CD4-positive, alpha-beta T cell treated with Interleukin-1 beta for 1 hour (primary cell): ENCODE measurements around the gene DMRT2.

Source experiments
- DNase-seq, 2 donors: peaks; one replicate each; pipeline ENCODE4 v3.0.0-alpha.2; 2020 to 2022

Gene DMRT2

DNA sequence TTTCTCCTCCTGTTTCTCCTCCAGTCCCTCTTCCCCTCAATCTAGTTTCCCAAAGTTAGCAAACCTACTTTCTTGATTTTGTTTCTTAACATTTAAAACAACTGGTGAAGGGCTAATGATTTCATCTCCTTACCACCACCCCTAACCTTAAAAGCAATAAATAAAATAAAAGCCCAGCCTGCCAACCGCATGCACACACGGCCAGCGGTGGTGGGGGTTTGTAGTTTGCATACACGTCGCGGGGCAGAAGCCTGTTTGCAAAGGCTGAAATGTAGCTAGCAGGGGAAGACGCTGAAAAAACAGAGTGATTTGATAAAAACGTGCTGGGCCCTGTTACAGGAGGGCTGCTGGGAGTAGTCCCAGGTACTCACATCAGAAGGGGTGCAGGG lies 1.9 kb upstream of the DMRT2 start:
- no peak for DNase-seq

GRCh38 chr9:1048811-1049210 lies 1.3 kb upstream of the DMRT2 start:
- no peak for DNase-seq

- no peak for DNase-seq
These were observed 516 bp upstream of the DMRT2 start for GRCh38 chr9:1049641-1050040.

GRCh38 chr9:1051210-1051583 lies 1.0 kb downstream of the DMRT2 start:
- DNase-seq: no peak

- DNase-seq: no peak
These were observed 1.6 kb downstream of the DMRT2 start for GRCh38 chr9:1051584-1052275.

DNA sequence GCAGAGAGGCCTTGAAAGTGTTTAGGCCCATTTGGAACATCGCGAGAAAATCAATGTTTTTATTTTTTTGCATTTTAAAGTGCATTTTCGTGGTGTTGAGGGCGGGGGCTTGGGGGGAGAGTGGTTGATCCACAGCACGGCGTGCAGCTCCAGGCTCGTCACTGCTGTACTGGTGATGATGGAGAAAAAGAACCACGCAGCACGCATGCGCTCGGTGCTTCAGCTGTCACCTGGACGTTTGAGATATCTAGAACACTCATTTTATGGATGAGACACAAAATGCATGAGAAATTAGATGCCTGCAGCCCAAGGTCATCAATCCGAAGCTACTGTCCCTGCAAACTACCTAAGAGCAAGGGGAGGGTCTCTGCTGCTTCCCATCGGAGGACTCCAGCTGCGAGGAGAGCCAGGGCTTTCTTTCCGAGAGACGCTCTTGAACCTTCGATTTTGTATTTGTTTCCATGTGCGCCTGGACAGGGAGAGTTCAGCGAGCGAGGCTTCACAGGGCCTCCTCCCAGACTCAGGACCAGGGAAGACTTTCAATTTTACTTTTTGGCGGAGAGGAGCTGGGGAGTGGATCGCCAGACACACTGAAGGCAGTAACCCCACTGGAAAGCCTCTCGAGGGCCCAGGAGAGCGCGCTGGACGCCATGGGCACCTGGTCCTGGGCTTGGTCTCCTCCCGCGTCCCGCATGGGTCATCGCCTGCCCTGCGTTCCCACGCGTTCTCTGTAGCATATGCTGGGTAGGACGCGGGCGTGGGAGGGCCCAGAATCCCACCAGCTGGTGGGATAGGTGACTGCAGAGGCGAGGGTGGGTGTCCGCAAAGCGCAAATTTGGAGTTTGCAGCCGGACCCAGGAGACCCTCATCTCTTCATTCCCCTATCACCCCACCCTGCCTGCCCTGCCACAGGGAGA lies 2.5 kb downstream of the DMRT2 start:
- DNase-seq: no peak

- no peak for DNase-seq
These were observed 3.1 kb downstream of the DMRT2 start for GRCh38 chr9:1053282-1053621.

DNA sequence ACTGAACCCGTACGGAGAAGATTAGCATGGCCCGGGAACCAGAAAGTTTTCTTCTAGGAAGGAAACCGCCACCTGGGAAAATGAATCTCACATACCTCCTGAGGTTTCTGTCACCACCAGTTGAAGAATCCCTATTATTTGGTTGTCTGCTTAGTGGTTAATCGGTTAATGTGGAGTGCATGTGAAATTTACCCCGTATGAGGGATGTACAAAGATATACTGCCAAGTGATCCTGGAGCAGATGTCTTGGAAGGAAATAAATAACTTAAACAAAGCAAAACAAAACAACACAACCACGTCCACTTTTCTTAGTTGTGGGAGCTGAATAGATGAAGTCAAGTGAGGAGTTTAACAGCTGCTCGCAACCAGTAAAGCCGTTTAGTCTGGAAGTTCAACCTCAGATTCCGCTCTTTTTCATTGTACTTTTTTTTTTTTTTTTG lies 3.8 kb downstream of the DMRT2 start:
- DNase-seq: no peak

DNA sequence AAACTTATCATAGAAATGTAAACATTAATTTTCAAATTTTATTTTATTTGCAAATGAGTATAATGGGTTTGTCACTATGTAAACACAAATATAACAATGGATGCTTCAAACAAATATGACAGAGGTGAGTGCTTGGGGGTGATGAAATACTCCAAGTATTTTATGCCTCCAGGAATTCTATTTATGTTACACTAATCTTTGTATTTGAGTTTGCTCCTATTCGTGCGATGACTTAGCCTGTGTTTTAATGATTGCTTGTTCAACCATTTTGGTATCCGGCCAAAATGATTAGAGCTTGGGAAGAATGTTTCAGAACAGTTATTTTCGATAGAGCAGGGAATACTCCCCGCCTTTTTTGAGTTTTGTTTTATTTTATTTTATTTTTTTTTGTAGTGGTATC lies 5.0 kb downstream of the DMRT2 start:
- DNase-seq: no peak

DNA sequence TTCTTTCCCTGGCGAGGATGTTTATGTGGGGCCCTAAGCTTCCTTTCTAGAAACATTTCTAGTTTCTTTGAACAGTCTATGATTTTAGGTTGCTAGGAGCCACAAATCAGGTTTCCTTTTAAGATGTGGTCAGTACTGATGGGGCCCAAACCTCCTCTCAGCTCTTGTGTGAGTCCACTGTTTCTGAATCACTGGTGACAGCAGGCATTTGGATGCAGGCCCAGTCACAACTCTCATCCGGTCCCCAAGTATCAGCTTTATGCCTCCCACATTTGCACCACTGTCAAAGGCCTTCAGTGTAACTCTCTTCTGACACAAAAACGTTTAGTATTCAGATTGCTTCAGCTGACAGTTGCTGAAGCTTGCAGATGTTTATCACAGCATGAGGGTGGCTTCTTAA lies 7.8 kb downstream of the DMRT2 start:
- DNase-seq: no peak

GRCh38 chr9:1058826-1059487 lies 8.8 kb downstream of the DMRT2 start:
- DNase-seq: no peak

GRCh38 chr9:1065130-1065529 lies 15.0 kb downstream of the DMRT2 start:
- DNase-seq: no peak

- DNase-seq: no peak
These were observed 20.5 kb downstream of the DMRT2 start for GRCh38 chr9:1070692-1071091.

DNA sequence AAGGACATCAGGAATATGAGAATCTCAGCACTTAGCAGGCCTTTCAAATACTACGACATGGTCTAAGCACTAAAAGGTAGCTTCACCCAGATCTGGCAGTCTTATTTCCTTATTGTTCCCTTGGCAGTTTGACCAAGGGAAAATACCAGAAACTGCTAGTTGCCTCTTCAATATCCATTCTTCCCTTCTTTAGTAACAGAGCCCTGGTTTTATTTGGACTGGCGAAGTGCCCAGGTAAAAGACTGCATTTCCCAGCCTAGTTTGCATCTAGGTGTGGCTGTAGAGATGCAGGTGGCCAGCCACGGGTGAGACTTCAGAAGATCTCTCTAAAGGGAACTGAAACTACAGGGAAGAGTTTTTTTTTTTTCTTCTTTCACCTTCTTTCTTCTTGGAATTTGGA lies 21.6 kb downstream of the DMRT2 start:
- no peak for DNase-seq

- no peak for DNase-seq
These were observed 23.3 kb downstream of the DMRT2 start for GRCh38 chr9:1073497-1073896.

DNA sequence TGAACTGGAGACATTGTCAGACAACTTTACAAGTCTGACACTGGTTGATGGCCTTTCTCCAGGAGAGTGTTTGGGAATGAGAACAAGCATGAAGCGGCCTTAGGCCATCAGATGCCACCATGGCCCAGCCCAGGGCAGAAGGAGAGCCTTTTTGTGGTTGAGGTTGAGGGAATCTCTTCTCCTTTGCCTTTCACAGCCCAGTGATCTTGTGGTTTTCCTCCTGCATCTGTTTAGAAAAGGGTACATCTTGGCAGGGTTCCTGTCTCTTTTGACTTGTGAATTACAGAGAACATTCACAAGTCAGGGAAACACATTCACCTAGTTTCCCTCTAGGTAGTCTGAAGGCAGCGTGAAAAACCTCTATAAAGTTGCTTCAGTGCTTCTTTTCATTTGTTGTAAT lies 27.5 kb downstream of the DMRT2 start:
- no peak for DNase-seq

GRCh38 chr9:1083325-1083913 lies 33.3 kb downstream of the DMRT2 start:
- DNase-seq: no peak

DNA sequence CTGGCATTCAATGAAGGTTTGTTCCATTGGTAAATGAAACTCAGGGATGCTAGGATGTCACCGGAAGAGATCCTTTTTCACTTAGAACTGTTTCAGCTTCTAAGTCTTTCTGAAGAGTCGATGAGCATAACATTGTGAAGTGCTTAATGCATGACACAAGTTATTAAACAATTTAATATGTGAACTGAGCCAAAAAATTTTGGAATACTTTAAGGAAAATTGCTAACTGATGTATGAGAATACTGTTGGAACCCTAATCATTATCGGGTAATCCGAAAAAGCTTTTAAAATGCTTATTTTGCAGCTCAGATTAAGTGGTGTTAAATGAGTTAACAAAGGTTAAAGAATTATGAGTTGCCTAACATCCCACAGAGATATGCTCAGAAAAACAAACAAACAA lies 34.9 kb downstream of the DMRT2 start:
- no peak for DNase-seq

DNA sequence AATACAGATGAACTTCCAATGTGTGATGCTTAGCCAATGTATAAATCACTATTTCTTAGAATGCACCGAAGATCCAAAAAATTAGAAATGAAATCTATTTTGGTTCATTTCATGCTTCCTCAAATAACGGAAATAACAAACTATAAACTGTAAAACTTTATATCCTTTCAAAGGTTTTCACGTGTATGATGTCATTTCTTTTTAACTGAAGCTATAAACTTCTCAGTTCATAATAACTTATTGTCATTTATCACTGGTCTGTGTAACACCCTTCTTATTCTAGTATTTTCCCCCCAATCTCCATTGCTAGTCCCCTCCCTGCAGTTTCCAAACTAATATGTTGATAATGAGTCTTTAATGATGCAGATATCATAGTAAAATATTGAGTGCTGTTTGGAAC lies 36.4 kb downstream of the DMRT2 start:
- DNase-seq: no peak

- no peak for DNase-seq
These were observed 37.1 kb downstream of the DMRT2 start for GRCh38 chr9:1087120-1087881.

- DNase-seq: no peak
These were observed 44.6 kb downstream of the DMRT2 start for GRCh38 chr9:1094749-1095148.

DNA sequence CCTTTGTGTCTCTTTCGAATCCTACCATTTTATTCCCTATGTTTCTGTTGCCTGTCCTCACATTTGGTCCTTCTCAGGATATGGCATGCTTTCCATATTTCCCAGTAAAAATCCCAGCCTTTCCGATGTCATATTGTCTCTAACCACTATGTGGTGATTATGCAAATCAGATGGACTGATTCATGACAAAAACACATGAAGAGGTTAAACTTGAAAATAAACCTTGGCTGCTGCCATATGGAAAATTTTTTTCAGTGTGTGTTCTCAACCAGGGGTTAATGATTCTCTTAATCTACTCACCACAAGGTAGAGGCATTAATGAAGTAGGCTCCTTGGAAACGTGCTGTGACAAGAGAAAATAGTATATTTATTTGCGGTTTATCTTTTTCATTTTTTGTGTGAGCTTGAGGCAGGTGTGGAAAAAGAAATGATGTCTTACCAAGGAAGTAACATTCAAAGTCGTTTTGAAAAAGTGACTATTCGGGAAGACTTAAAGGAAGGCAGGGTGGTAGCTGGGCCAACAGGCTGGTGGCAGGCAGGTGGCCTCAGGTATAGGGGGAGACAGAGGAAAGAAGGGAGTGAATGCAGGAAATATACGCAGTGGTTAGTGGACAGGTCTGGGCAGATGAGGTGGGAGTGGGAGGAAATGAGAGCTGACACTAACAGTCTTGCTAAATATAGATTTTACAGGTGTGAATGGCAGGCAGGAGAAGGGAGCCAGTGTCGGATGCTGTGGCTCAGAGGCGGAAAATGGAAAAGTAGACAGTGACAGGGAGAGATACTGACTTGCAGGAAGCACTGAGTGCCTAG lies 46.2 kb downstream of the DMRT2 start:
- no peak for DNase-seq
